C4-2B (cell line): ENCODE results near the gene GNAI2.

Source experiments
- CTCF ChIP-seq: fragments of 450-650 bp; conservative IDR thresholded peaks from 2 replicates; pipeline ENCODE4 v1.5.1; 2017; ENCODE audit warnings: mild to moderate bottlenecking
- ZFX ChIP-seq: fragments of 450-650 bp; IDR thresholded peaks from 2 replicates; pipeline ENCODE4 v1.6.1; 2017

GRCh38 chr3:50269460-50269859 lies 33.5 kb downstream of the GNAI2 start:
- TF ChIP-seq CTCF = no peak
- no peak for TF ChIP-seq ZFX
